Liver (tissue), 9 donors: ENCODE measurements around the gene FN1. TPM values are rescaled to one million over a fixed set of nuclear protein-coding genes. Genes with fewer than 3 reads are reported as not detected.

Source experiments
- DNase-seq: peaks from one replicate; pipeline ENCODE4 v3.0.0-alpha.2; 2017; ENCODE audit warnings: low spot score
- H3K27ac ChIP-seq, 2 donors: one replicate each; pipeline ENCODE4 v1.7.0; 2013; ENCODE audit warnings: inconsistent platforms in 2 of 2, low read length in 2 of 2, control low read depth in 1 of 2, low read depth in 1 of 2, mild to moderate bottlenecking in 1 of 2
- H3K27me3 ChIP-seq, 4 donors: one replicate each; pipeline versions ENCODE4 v1.6.1 to v1.7.0; 2013; ENCODE audit warnings: low read length in 3 of 4, inconsistent platforms in 1 of 4, mild to moderate bottlenecking in 1 of 4, moderate library complexity in 1 of 4; ENCODE audit not compliant: control insufficient read depth in 4 of 4, insufficient read depth in 4 of 4
- H3K36me3 ChIP-seq, 4 donors: one replicate each; pipeline versions ENCODE4 v1.6.1 to v1.7.0; 2013; ENCODE audit warnings: low read length in 3 of 4, mild to moderate bottlenecking in 3 of 4, low read depth in 1 of 4, moderate library complexity in 1 of 4; ENCODE audit not compliant: control insufficient read depth in 4 of 4, insufficient read depth in 3 of 4
- H3K4me1 ChIP-seq, 4 donors: one replicate each; pipeline versions ENCODE4 v1.6.1 to v1.7.0; 2013; ENCODE audit warnings: low read length in 3 of 4, mild to moderate bottlenecking in 3 of 4, moderate library complexity in 1 of 4; ENCODE audit not compliant: control insufficient read depth in 4 of 4, insufficient read depth in 4 of 4
- H3K4me3 ChIP-seq, 3 donors: one replicate each; pipeline versions ENCODE4 v1.6.1 to v1.7.0; 2013; ENCODE audit warnings: low read length in 3 of 3, control low read depth in 1 of 3, low read depth in 1 of 3, mild to moderate bottlenecking in 1 of 3
- H3K9ac ChIP-seq, 2 donors: one replicate each; pipeline ENCODE4 v1.7.0; 2013; ENCODE audit warnings: low read length in 2 of 2, mild to moderate bottlenecking in 2 of 2, moderate library complexity in 2 of 2, control low read depth in 1 of 2, low read depth in 1 of 2
- H3K9me3 ChIP-seq, 4 donors: one replicate each; pipeline versions ENCODE4 v1.6.1 to v1.7.0; 2013; ENCODE audit warnings: low read length in 3 of 4; ENCODE audit not compliant: control insufficient read depth in 4 of 4
- ATF3 ChIP-seq: IDR thresholded peaks from 2 replicates; pipeline ENCODE4 v1.6.1; 2016; ENCODE audit warnings: antibody characterized with exemption
- CTCF ChIP-seq: fragments of 150-350 bp; IDR thresholded peaks from 2 replicates; pipeline ENCODE4 v1.5.1; 2017; ENCODE audit warnings: improper control_type of control experiment, low read depth, low read length; ENCODE audit not compliant: missing input control
- EGR1 ChIP-seq, 2 donors: IDR thresholded peaks; 2 replicates each; pipeline ENCODE4 v1.6.1; 2016 to 2018; ENCODE audit warnings: antibody characterized with exemption in 2 of 2, low read depth in 2 of 2
- FOXA2 ChIP-seq: IDR thresholded peaks from 2 replicates; pipeline ENCODE4 v1.6.1; 2016; ENCODE audit warnings: antibody characterized with exemption
- GABPA ChIP-seq, 2 donors: IDR thresholded peaks in 1 of 2; conservative IDR thresholded peaks in 1 of 2; 2 replicates each; pipeline ENCODE4 v1.6.1; 2016; ENCODE audit warnings: antibody characterized with exemption in 2 of 2, mild to moderate bottlenecking in 1 of 2, moderate library complexity in 1 of 2
- HNF4A ChIP-seq, 2 donors: conservative IDR thresholded peaks; 2 replicates each; pipeline ENCODE4 v1.6.1; 2016; ENCODE audit warnings: antibody characterized with exemption in 2 of 2, mild to moderate bottlenecking in 2 of 2
- HNF4G ChIP-seq: IDR thresholded peaks from 2 replicates; pipeline ENCODE4 v1.6.1; 2016; ENCODE audit warnings: antibody characterized with exemption
- NR2F2 ChIP-seq: IDR thresholded peaks from 2 replicates; pipeline ENCODE4 v1.6.1; 2016; ENCODE audit warnings: antibody characterized with exemption
- RAD21 ChIP-seq, 2 donors: IDR thresholded peaks; 2 replicates each; pipeline ENCODE4 v1.6.1; 2016; ENCODE audit warnings: antibody characterized with exemption in 2 of 2, mild to moderate bottlenecking in 2 of 2
- REST ChIP-seq: IDR thresholded peaks from 2 replicates; pipeline ENCODE4 v1.6.1; 2016; ENCODE audit warnings: antibody characterized with exemption, mild to moderate bottlenecking
- RXRA ChIP-seq, 2 donors: IDR thresholded peaks; 2 replicates each; pipeline ENCODE4 v1.6.1; 2017 to 2018; ENCODE audit warnings: antibody characterized with exemption in 2 of 2, mild to moderate bottlenecking in 1 of 2
- TAF1 ChIP-seq: conservative IDR thresholded peaks from 2 replicates; pipeline ENCODE4 v1.6.1; 2016; ENCODE audit warnings: antibody characterized with exemption, mild to moderate bottlenecking
- YY1 ChIP-seq: IDR thresholded peaks from 2 replicates; pipeline ENCODE4 v1.6.1; 2016; ENCODE audit warnings: antibody characterized with exemption, mild to moderate bottlenecking
- ZBTB33 ChIP-seq: IDR thresholded peaks from 2 replicates; pipeline ENCODE4 v1.6.1; 2016; ENCODE audit warnings: antibody characterized with exemption
- WGBS: extraction: QIAGEN DNeasy Blood & Tissue Kit; methylation state at CpG from one replicate; pipeline ENCODE4 v1.1.7; 2013; 5-methylcytosine and 5-hydroxymethylcytosine counted together
- polyA plus RNA-seq, 2 donors: library from polyadenylated mRNA; stranded (reverse) in 1 of 2; unstranded in 1 of 2; fragments of 200-250 nt in 1 of 2; fragments of >200 nt in 1 of 2; fragmentation: Nextera tagmentation in 1 of 2; extraction: Ambion mirVana in 1 of 2; gene quantifications; one replicate each; pipeline versions ENCODE4 v1.2.1 to v1.2.3, GENCODE V29; 2013 to 2015
- total RNA-seq, 2 donors: library from RNA; depleted of rRNA; stranded (reverse); fragments of >200 nt; gene quantifications; one replicate each; pipeline ENCODE4 v1.2.3, GENCODE V29; 2014
- donor health status: healthy.
- donor health status: healthy.
- donor health status: healthy.
- donor health status: healthy.
- donor health status: healthy.

FN1 gene
- total and polyA plus RNA-seq, 4 donors = 545 to 1,402 (median 837) TPM

- Histone ChIP-seq H3K27me3 (no peaks in the 10 kb centered on the region), H3K36me3 (peaks cover 5 to 70% (median 49%) of the 10 kb centered on the region in 4 donors), H3K27ac (no peak overlapping the region), H3K9ac (no peak overlapping the region), H3K4me1 (peaks cover 6 to 47% (median 33%) of the 10 kb centered on the region in 4 donors), H3K4me3 (no peak overlapping the region), H3K9me3 (no peaks in the 10 kb centered on the region)
- DNase-seq = no peak
- 73% methylated on average over 11 of the region's 11 CpGs for WGBS
- TF ChIP-seq TAF1 = no peak
- TF ChIP-seq REST = no peak
- no peak for TF ChIP-seq RAD21 (IDR thresholded peaks at IDR 0.05)
- no peak for TF ChIP-seq YY1
- TF ChIP-seq RXRA (IDR thresholded peaks at IDR 0.05) = no peak
- no peak for TF ChIP-seq ATF3
- no peak for TF ChIP-seq NR2F2
- no peak for TF ChIP-seq ZBTB33
- TF ChIP-seq CTCF = no peak
- no peak for TF ChIP-seq FOXA2
- TF ChIP-seq EGR1 (IDR thresholded peaks at IDR 0.05; ENCODE audit: low read depth in 2 of 2) = no peak
- no peak for TF ChIP-seq GABPA (IDR thresholded peaks at IDR 0.05 in 1 of 2, conservative IDR thresholded peaks at IDR 0.05 in 1 of 2)
Observed at GRCh38 chr2:215425021-215425782, 10.7 kb downstream of the FN1 start.

- no peak for DNase-seq
- H3K27ac ChIP-seq = no peak overlapping the region
- no peak overlapping the region for H3K9ac ChIP-seq
- peaks cover 5 to 59% (median 43%) of the 10 kb centered on the region in 4 donors for H3K36me3 ChIP-seq
- peaks cover 7 to 57% (median 40%) of the 10 kb centered on the region in 4 donors for H3K4me1 ChIP-seq
- no peak overlapping the region for H3K4me3 ChIP-seq
- no peaks in the 10 kb centered on the region for H3K9me3 ChIP-seq
- 96% methylated on average over 12 of the region's 12 CpGs for WGBS
- no peaks in the 10 kb centered on the region for H3K27me3 ChIP-seq
- TF ChIP-seq HNF4G (no peak), NR2F2 (no peak), HNF4A (conservative IDR thresholded peaks at IDR 0.05) (no peak), ATF3 (no peak), RXRA (IDR thresholded peaks at IDR 0.05) (no peak), ZBTB33 (no peak), CTCF (no peak)
Observed at GRCh38 chr2:215423928-215424540, 11.8 kb downstream of the FN1 start.
